H1 (cell line): Measurements from ENCODE around the gene ZSCAN30. TPM values are rescaled to one million over a fixed set of nuclear protein-coding genes. Genes with fewer than 3 reads are reported as not detected.
A peak's percentile ranks its signal among the peaks of the same experiment; 100 is the strongest.

Source experiments
- CTCF ChIA-PET: fragments of 300-600 bp; sonication (Branson Sonifier 250); formaldehyde crosslinking; loops from one replicate; lab custom pipeline; 2021; ENCODE audit not compliant: partially characterized antibody; lab: Charles Lee
- POLR2A ChIA-PET: fragments of 300-600 bp; sonication (Branson Sonifier 250); formaldehyde crosslinking; loops from one replicate; lab custom pipeline; 2021; ENCODE audit warnings: inconsistent platforms; ENCODE audit not compliant: partially characterized antibody; lab: Charles Lee
- DNase-seq, 2 experiments: peaks; one replicate each; pipeline versions ENCODE4 v3.0.0 to v3.0.0-alpha.2; 2010 to 2022; ENCODE audit warnings: low spot score in 2 of 2, low read depth in 1 of 2, mixed read lengths in 1 of 2
- FAIRE-seq: peaks from 2 replicates; lab custom pipeline; 2011; peaks lifted over from hg19 to GRCh38; lab: Jason Lieb, UNC
- H2AFZ ChIP-seq: 2 replicates; pipeline ENCODE4 v1.8.1; 2012; ENCODE audit warnings: low read length, inconsistent platforms
- H2AK5ac ChIP-seq: 2 replicates; pipeline ENCODE4 v1.6.1; 2013; ENCODE audit warnings: low read depth, low read length
- H2BK120ac ChIP-seq: replicated peaks from 2 replicates; pipeline ENCODE3; 2013; ENCODE audit warnings: low read depth, low read length, inconsistent platforms
- H2BK12ac ChIP-seq: 2 replicates; pipeline ENCODE4 v1.6.1; 2013; ENCODE audit warnings: low read depth, low read length
- H2BK15ac ChIP-seq: 2 replicates; pipeline ENCODE4 v1.6.1; 2013; ENCODE audit warnings: low read length
- H2BK20ac ChIP-seq: 2 replicates; pipeline ENCODE4 v1.6.1; 2013; ENCODE audit warnings: low read length
- H2BK5ac ChIP-seq: 2 replicates; pipeline ENCODE4 v1.6.1; 2013; ENCODE audit warnings: low read depth, low read length
- H3K14ac ChIP-seq: 2 replicates; pipeline ENCODE4 v1.6.1; 2013; ENCODE audit warnings: inconsistent platforms; ENCODE audit not compliant: insufficient read length
- H3K18ac ChIP-seq: 2 replicates; pipeline ENCODE4 v1.6.1; 2013; ENCODE audit warnings: low read length; ENCODE audit errors: extremely low read depth
- H3K23ac ChIP-seq: 2 replicates; pipeline ENCODE4 v1.6.1; 2013; ENCODE audit warnings: inconsistent platforms; ENCODE audit not compliant: insufficient read length
- H3K23me2 ChIP-seq: 2 replicates; pipeline ENCODE4 v1.6.1; 2013; ENCODE audit warnings: low read depth, low read length
- H3K27ac ChIP-seq: 2 replicates; pipeline ENCODE4 v1.6.1; 2011; ENCODE audit warnings: low read depth, low read length, inconsistent platforms
- H3K27me3 ChIP-seq, 4 experiments: replicated peaks in 1 of 4; 1 replicate in 1 of 4; 2 replicates in 3 of 4; pipeline versions ENCODE4 v1.6.1 to v1.8.1; 2011 to 2013; ENCODE audit warnings: low read length in 3 of 4, mild to moderate bottlenecking in 3 of 4, inconsistent platforms in 2 of 4, mixed read lengths in 2 of 4, moderate library complexity in 1 of 4; ENCODE audit not compliant: control insufficient read depth in 3 of 4, insufficient read depth in 3 of 4; ENCODE audit errors: extremely low read depth in 1 of 4
- H3K36me3 ChIP-seq, 4 experiments: 2 replicates each; pipeline versions ENCODE4 v1.6.1 to v1.8.1; 2011 to 2013; ENCODE audit warnings: mild to moderate bottlenecking in 4 of 4, low read length in 3 of 4, moderate library complexity in 2 of 4, control low read depth in 1 of 4, inconsistent platforms in 1 of 4; ENCODE audit not compliant: insufficient read depth in 4 of 4, control insufficient read depth in 2 of 4
- H3K4ac ChIP-seq: replicated peaks from 2 replicates; pipeline ENCODE3; 2013; ENCODE audit warnings: low read length, low read depth, mixed read lengths, inconsistent platforms; ENCODE audit not compliant: insufficient read length
- H3K4me1 ChIP-seq, 4 experiments: replicated peaks in 1 of 4; 1 replicate in 1 of 4; 2 replicates in 3 of 4; pipeline versions ENCODE4 v1.6.1 to v1.8.1; 2011 to 2013; ENCODE audit warnings: low read length in 3 of 4, inconsistent platforms in 2 of 4, mixed read lengths in 1 of 4; ENCODE audit not compliant: insufficient read depth in 4 of 4, control insufficient read depth in 3 of 4
- H3K4me2 ChIP-seq, 2 experiments: 2 replicates each; pipeline versions ENCODE4 v1.6.1 to v1.8.1; 2011 to 2013; ENCODE audit warnings: low read depth in 2 of 2, low read length in 2 of 2, control low read depth in 1 of 2, inconsistent platforms in 1 of 2, mild to moderate bottlenecking in 1 of 2; ENCODE audit not compliant: insufficient read depth in 1 of 2
- H3K4me3 ChIP-seq, 4 experiments: fragments of 200-600, 300-600 bp in 1 of 4; sonication (generic), shearing (Covaris generic), sonication (Bioruptor Twin) in 1 of 4; 2 replicates each; pipeline versions ENCODE4 v1.5.1 to v1.8.1; 2011 to 2016; ENCODE audit warnings: low read length in 4 of 4, low read depth in 3 of 4, control low read depth in 2 of 4, inconsistent platforms in 2 of 4, mild to moderate bottlenecking in 2 of 4, mixed read lengths in 1 of 4, moderate library complexity in 1 of 4; ENCODE audit not compliant: insufficient read depth in 2 of 4; ENCODE audit errors: extremely low read depth in 1 of 4
- H3K56ac ChIP-seq: replicated peaks from 2 replicates; pipeline ENCODE3; 2013; ENCODE audit warnings: low read depth, mild to moderate bottlenecking, mixed read lengths, low read length, inconsistent platforms; ENCODE audit not compliant: insufficient read length
- H3K79me1 ChIP-seq: 2 replicates; pipeline ENCODE4 v1.6.1; 2013; ENCODE audit warnings: low read depth, low read length, control low read depth
- H3K79me2 ChIP-seq, 2 experiments: 2 replicates each; pipeline versions ENCODE4 v1.6.1 to v1.8.1; 2012 to 2013; ENCODE audit warnings: low read length in 2 of 2, mild to moderate bottlenecking in 2 of 2, inconsistent platforms in 1 of 2; ENCODE audit not compliant: insufficient read depth in 2 of 2, control insufficient read depth in 1 of 2
- H3K9ac ChIP-seq, 4 experiments: replicated peaks in 1 of 4; 1 replicate in 1 of 4; 2 replicates in 3 of 4; pipeline versions ENCODE4 v1.6.1 to v1.8.1; 2011 to 2013; ENCODE audit warnings: low read depth in 3 of 4, low read length in 3 of 4, control low read depth in 2 of 4, mild to moderate bottlenecking in 2 of 4, moderate library complexity in 2 of 4, inconsistent platforms in 1 of 4; ENCODE audit errors: extremely low read depth in 1 of 4
- H3K9me3 ChIP-seq, 2 experiments: 2 replicates each; pipeline versions ENCODE4 v1.6.1 to v1.8.1; 2012 to 2013; ENCODE audit warnings: mild to moderate bottlenecking in 2 of 2, moderate library complexity in 2 of 2, control low read depth in 1 of 2, inconsistent platforms in 1 of 2, low read depth in 1 of 2, low read length in 1 of 2, mixed read lengths in 1 of 2; ENCODE audit not compliant: insufficient read depth in 2 of 2
- H4K20me1 ChIP-seq, 2 experiments: replicated peaks in 1 of 2; 2 replicates each; pipeline versions ENCODE3 to v1.8.1; 2011 to 2013; ENCODE audit warnings: inconsistent platforms in 2 of 2, low read length in 2 of 2, mild to moderate bottlenecking in 1 of 2; ENCODE audit not compliant: insufficient read depth in 2 of 2, control insufficient read depth in 1 of 2
- H4K5ac ChIP-seq: 2 replicates; pipeline ENCODE4 v1.6.1; 2013; ENCODE audit warnings: low read length, low read depth, mixed read lengths, inconsistent platforms; ENCODE audit not compliant: insufficient read length
- H4K8ac ChIP-seq: 2 replicates; pipeline ENCODE4 v1.8.0; 2013; ENCODE audit warnings: mild to moderate bottlenecking, moderate library complexity, low read length, inconsistent platforms; ENCODE audit not compliant: insufficient read depth; ENCODE audit errors: extremely low read depth
- H4K91ac ChIP-seq: replicated peaks from 2 replicates; pipeline ENCODE3; 2013; ENCODE audit warnings: low read length, mixed read lengths, inconsistent platforms; ENCODE audit not compliant: insufficient read length
- BCL11A ChIP-seq, 2 experiments: IDR thresholded peaks; one replicate each; pipeline ENCODE4 v1.6.1; 2011; ENCODE audit warnings: low read depth in 2 of 2, low read length in 2 of 2, mild to moderate bottlenecking in 2 of 2
- EP300 ChIP-seq, 2 experiments: IDR thresholded peaks; 1 replicate in 1 of 2; 2 replicates in 1 of 2; pipeline ENCODE4 v1.6.1; 2011 to 2012; ENCODE audit warnings: low read depth in 2 of 2, low read length in 2 of 2, mild to moderate bottlenecking in 2 of 2, borderline replicate concordance in 1 of 2, inconsistent platforms in 1 of 2, moderate library complexity in 1 of 2
- SIX5 ChIP-seq: IDR thresholded peaks from 2 replicates; pipeline ENCODE4 v1.6.1; 2011; ENCODE audit warnings: mild to moderate bottlenecking, low read depth, low read length
- TAF1 ChIP-seq: IDR thresholded peaks from 2 replicates; pipeline ENCODE4 v1.6.1; 2011; ENCODE audit warnings: mild to moderate bottlenecking, low read depth, low read length
- TBP ChIP-seq: IDR thresholded peaks from 2 replicates; pipeline ENCODE4 v1.6.1; 2011; ENCODE audit warnings: low read depth, low read length, improper control_type of control experiment
- WGBS, 2 experiments: shearing (Covaris generic) in 1 of 2; methylation state at CpG; one replicate each; pipeline versions ENCODE4 v1.1.6 to v1.1.7; 2013 to 2015; ENCODE audit warnings: low lambda C conversion rate in 2 of 2, mixed read lengths in 2 of 2, inconsistent platforms in 1 of 2, low coverage in 1 of 2, missing lambda C conversion rate in 1 of 2; ENCODE audit not compliant: insufficient replicate concordance in 2 of 2, insufficient coverage in 1 of 2, insufficient read length in 1 of 2; ENCODE audit errors: extremely low coverage in 1 of 2, missing lambda C conversion rate in 1 of 2; 5-methylcytosine and 5-hydroxymethylcytosine counted together
- polyA plus RNA-seq, 7 experiments: library from polyadenylated mRNA; depleted of rRNA in 3 of 7; stranded (reverse) in 5 of 7; unstranded in 2 of 7; fragments of >200 nt in 5 of 7; fragments of 200-250 nt in 2 of 7; gene quantifications; 1 replicate in 5 of 7; 2 replicates in 1 of 7; 4 replicates in 1 of 7; pipeline versions ENCODE4 v1.2.1 to v1.2.3, GENCODE V29; 2011 to 2013; ENCODE audit warnings: missing spikeins in 2 of 7, mixed read lengths in 2 of 7
- total RNA-seq: library from RNA; stranded (reverse); fragmentation: NEBNext Ultra II Directional; extraction: Animal tissue kit (Norgen Biotek cat#: 25700); gene quantifications from 2 replicates; pipeline ENCODE4 v1.2.1, GENCODE V29; 2021

Gene ZSCAN30
- total and polyA plus RNA-seq, 2 of the 8 experiments (the other 6 are each of a cell fraction or from before 2014, with no cell fraction given): 4.4 to 10.3 TPM

GRCh38 chr18:35227254-35227653, 62.8 kb downstream of the ZSCAN30 start:
- no peaks in the 10 kb centered on the region for H4K20me1 ChIP-seq
- H4K5ac ChIP-seq: no peak overlapping the region
- no peak overlapping the region for H2BK5ac ChIP-seq
- TF ChIP-seq BCL11A (IDR thresholded peaks at IDR 0.05; ENCODE audit: low read depth in 2 of 2, low read length in 2 of 2) (no peak), TAF1 (no peak), SIX5 (no peak), EP300 (IDR thresholded peaks at IDR 0.05; ENCODE audit: borderline replicate concordance in 1 of 2, low read depth in 2 of 2, low read length in 2 of 2) (no peak), TBP (no peak)
- ChIA-PET POLR2A (no interaction called here), CTCF (interaction anchor here (1.0 to 1.5 kb wide), 2 partner anchors 125 to 201 kb away, joined by 3 to 4 read pairs; no protein-coding TSS in a partner anchor)
- no peaks in the 10 kb centered on the region for H3K23me2 ChIP-seq
- H2BK120ac ChIP-seq: no peak overlapping the region
- H3K4me1 ChIP-seq: no peaks in the 10 kb centered on the region
- H3K27me3 ChIP-seq: no peaks in the 10 kb centered on the region
- no peak overlapping the region for H3K9ac ChIP-seq
- 91% methylated on average over 1 of the region's 1 CpG; no CpG with 5 or more reads in 1 of the 2 experiments for WGBS, 2 experiments
- no peak overlapping the region for H3K56ac ChIP-seq
- H3K4me2 ChIP-seq: no peak overlapping the region
- no peaks in the 10 kb centered on the region for H3K9me3 ChIP-seq
- FAIRE-seq (no peak), DNase-seq (no peak)
- no peaks in the 10 kb centered on the region for H3K79me2 ChIP-seq
- H3K18ac ChIP-seq: no peak overlapping the region
- H3K36me3 ChIP-seq: no peaks in the 10 kb centered on the region
- no peak overlapping the region for H3K14ac ChIP-seq
- no peak overlapping the region for H3K27ac ChIP-seq
- H3K4me3 ChIP-seq: no peak overlapping the region
- peak overlapping the region; percentile 11; the same call in 1 of the 2 replicates for H2AFZ ChIP-seq
- no peak overlapping the region for H4K8ac ChIP-seq
- no peak overlapping the region for H2BK15ac ChIP-seq
- no peak overlapping the region for H2AK5ac ChIP-seq
- no peak overlapping the region for H3K23ac ChIP-seq
- no peak overlapping the region for H2BK12ac ChIP-seq
- no peak overlapping the region for H4K91ac ChIP-seq
- H3K4ac ChIP-seq: no peak overlapping the region
- H3K79me1 ChIP-seq: no peaks in the 10 kb centered on the region
- no peak overlapping the region for H2BK20ac ChIP-seq
